ENCODE results near the gene NABP1. TPM values are rescaled to one million over a fixed set of nuclear protein-coding genes. Genes with fewer than 3 reads are reported as not detected.

The NABP1 gene, protein sequence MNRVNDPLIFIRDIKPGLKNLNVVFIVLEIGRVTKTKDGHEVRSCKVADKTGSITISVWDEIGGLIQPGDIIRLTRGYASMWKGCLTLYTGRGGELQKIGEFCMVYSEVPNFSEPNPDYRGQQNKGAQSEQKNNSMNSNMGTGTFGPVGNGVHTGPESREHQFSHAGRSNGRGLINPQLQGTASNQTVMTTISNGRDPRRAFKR
- total RNA-seq: 9.5 TPM

DNA sequence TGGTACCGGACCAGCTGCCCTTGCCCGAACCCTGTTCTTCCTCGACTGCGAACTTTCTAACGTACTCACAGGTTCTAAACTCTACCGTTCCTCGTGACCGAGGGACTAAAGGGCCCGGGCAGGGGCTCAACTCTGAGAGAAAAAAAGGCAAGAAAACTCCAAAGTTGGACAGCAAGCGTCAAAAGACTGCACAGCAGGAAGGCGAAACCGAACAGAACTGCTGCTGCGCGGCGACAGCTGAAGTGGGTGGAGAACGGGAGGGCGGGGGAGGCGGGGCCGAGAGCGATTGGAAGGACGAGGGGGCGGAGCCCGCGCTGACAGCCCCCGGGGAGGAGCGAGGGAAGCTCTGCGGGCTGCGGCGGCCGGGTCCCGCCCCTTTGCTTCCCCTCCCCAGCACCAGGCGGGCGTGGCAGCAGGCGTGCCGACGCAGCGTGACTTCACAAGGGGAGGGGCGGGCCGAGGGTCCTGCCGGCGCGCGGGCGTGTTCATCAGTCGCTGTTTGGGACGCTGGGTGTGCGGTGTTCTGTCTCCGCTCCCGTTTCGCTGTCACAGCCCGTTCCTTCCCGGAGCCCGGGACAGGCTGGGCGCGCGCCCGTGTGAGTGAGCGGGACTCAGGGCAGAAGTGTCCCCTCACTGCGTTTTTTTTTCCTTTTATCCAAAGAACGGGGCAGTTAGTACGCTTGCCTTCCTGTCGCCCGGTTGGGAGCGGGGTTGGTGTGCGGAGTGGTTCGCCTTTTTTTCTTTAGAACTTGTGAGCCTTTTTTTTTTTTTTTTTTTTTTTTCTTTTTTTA is at the start of gene NABP1:
TSS of gene NABP1 (plus strand) at position 491 of the 791 bp plus-strand sequence. CDS start 479 bp downstream, outside the sequence.

Other genes starting within 250 kb of the NABP1 start
- gene CAVIN2, start 169.0 kb downstream of the NABP1 start, total RNA-seq: 39.8 TPM